IMR-90 (cell line): ENCODE results near the gene TACC2. TPM values are rescaled to one million over a fixed set of nuclear protein-coding genes. Genes with fewer than 3 reads are reported as not detected.

Source experiments
- ATAC-seq: fragments of 200-7000 bp; cut with Tn5 transposase; 2 replicates; pipeline ENCODE4 v1.9.1; 2020; ENCODE audit warnings: low read depth, mild to moderate bottlenecking, moderate library complexity
- BruUV-seq: library from RNA; stranded (reverse); fragments of 400-500 nt; replicated peaks from 2 replicates; lab custom pipeline; 2021; lab: Mats Ljungman, UMichigan
- CTCF ChIA-PET: fragments of 300-600 bp; formaldehyde crosslinking; extraction: SDS; loops from one replicate; lab custom pipeline; 2021; ENCODE audit warnings: antibody characterized with exemption; lab: Yijun Ruan, JAX
- POLR2A ChIA-PET: fragments of 300-600 bp; sonication (Branson Sonifier 250); formaldehyde crosslinking; loops from one replicate; lab custom pipeline; 2022; ENCODE audit warnings: antibody characterized with exemption; ENCODE audit not compliant: unreplicated experiment; lab: Charles Lee
- DNase-seq: peaks from one replicate; pipeline ENCODE4 v3.0.0; 2013
- H2AFZ ChIP-seq: replicated peaks from 2 replicates; pipeline ENCODE3; 2013; ENCODE audit warnings: low read length, mild to moderate bottlenecking; ENCODE audit not compliant: poor library complexity
- H2AK5ac ChIP-seq: 2 replicates; pipeline ENCODE4 v1.6.1; 2013; ENCODE audit warnings: low read depth, low read length, inconsistent platforms
- H2AK9ac ChIP-seq: replicated peaks from 2 replicates; pipeline ENCODE3; 2013; ENCODE audit warnings: mild to moderate bottlenecking, low read depth, low read length, moderate library complexity; ENCODE audit not compliant: poor library complexity
- H2BK120ac ChIP-seq: 2 replicates; pipeline ENCODE4 v1.6.1; 2013; ENCODE audit warnings: low read depth, low read length, inconsistent platforms
- H2BK15ac ChIP-seq: 3 replicates; pipeline ENCODE4 v1.6.1; 2013; ENCODE audit warnings: low read depth, low read length, inconsistent platforms
- H2BK20ac ChIP-seq: 2 replicates; pipeline ENCODE4 v1.6.1; 2013; ENCODE audit warnings: low read depth, mild to moderate bottlenecking, inconsistent platforms, low read length, moderate library complexity
- H2BK5ac ChIP-seq: 2 replicates; pipeline ENCODE4 v1.6.1; 2013; ENCODE audit warnings: mild to moderate bottlenecking, low read depth, low read length, inconsistent platforms; ENCODE audit not compliant: poor library complexity, severe bottlenecking
- H3K14ac ChIP-seq: replicated peaks from 2 replicates; pipeline ENCODE4 v1.6.1; 2013; ENCODE audit warnings: low read depth, low read length, inconsistent platforms
- H3K18ac ChIP-seq: 2 replicates; pipeline ENCODE4 v1.6.1; 2013; ENCODE audit warnings: low read depth, low read length, control low read depth
- H3K23ac ChIP-seq: 2 replicates; pipeline ENCODE4 v1.6.1; 2013; ENCODE audit warnings: low read depth, low read length, inconsistent platforms
- H3K27ac ChIP-seq: 2 replicates; pipeline ENCODE4 v1.5.1; 2013; ENCODE audit warnings: mild to moderate bottlenecking, control low read depth, low read length; ENCODE audit not compliant: insufficient read depth
- H3K27me3 ChIP-seq: 2 replicates; pipeline ENCODE4 v1.6.1; 2013; ENCODE audit warnings: low read length; ENCODE audit not compliant: control insufficient read depth, insufficient read depth
- H3K36me3 ChIP-seq: 2 replicates; pipeline ENCODE4 v1.6.1; 2013; ENCODE audit warnings: low read length, mixed read lengths; ENCODE audit not compliant: control insufficient read depth, insufficient read depth
- H3K4ac ChIP-seq: 2 replicates; pipeline ENCODE4 v1.6.1; 2013; ENCODE audit warnings: low read depth, low read length, inconsistent platforms
- H3K4me1 ChIP-seq: 2 replicates; pipeline ENCODE4 v1.6.1; 2013; ENCODE audit warnings: low read length, mixed read lengths; ENCODE audit not compliant: control insufficient read depth, insufficient read depth
- H3K4me2 ChIP-seq: 2 replicates; pipeline ENCODE4 v1.6.1; 2013; ENCODE audit warnings: low read depth, mild to moderate bottlenecking, control low read depth, low read length, moderate library complexity
- H3K4me3 ChIP-seq: 2 replicates; pipeline ENCODE4 v1.5.1; 2013; ENCODE audit warnings: low read depth, mild to moderate bottlenecking, control low read depth, low read length, moderate library complexity; ENCODE audit not compliant: insufficient read depth
- H3K56ac ChIP-seq: 2 replicates; pipeline ENCODE4 v1.6.1; 2013; ENCODE audit warnings: low read length, inconsistent platforms; ENCODE audit not compliant: insufficient read depth; ENCODE audit errors: extremely low read depth
- H3K79me1 ChIP-seq, 2 experiments: 2 replicates each; pipeline ENCODE4 v1.6.1; 2013; ENCODE audit warnings: low read length in 2 of 2, inconsistent platforms in 1 of 2, low read depth in 1 of 2
- H3K9ac ChIP-seq: 2 replicates; pipeline ENCODE4 v1.6.1; 2013; ENCODE audit warnings: low read depth, low read length, control low read depth
- H3K9me1 ChIP-seq: 2 replicates; pipeline ENCODE4 v1.6.1; 2013; ENCODE audit warnings: low read length, inconsistent platforms; ENCODE audit not compliant: insufficient read depth
- H3K9me3 ChIP-seq: 2 replicates; pipeline ENCODE4 v1.6.1; 2013; ENCODE audit warnings: low read length; ENCODE audit not compliant: control insufficient read depth, insufficient read depth
- H4K20me1 ChIP-seq: 2 replicates; pipeline ENCODE4 v1.6.1; 2013; ENCODE audit warnings: low read length, inconsistent platforms; ENCODE audit not compliant: insufficient read depth
- H4K5ac ChIP-seq: 2 replicates; pipeline ENCODE4 v1.6.1; 2013; ENCODE audit warnings: mild to moderate bottlenecking, low read depth, low read length, control low read depth
- H4K8ac ChIP-seq, 2 experiments: 2 replicates each; pipeline ENCODE4 v1.6.1; 2013; ENCODE audit warnings: low read depth in 2 of 2, low read length in 2 of 2, control low read depth in 1 of 2, inconsistent platforms in 1 of 2
- H4K91ac ChIP-seq: 2 replicates; pipeline ENCODE4 v1.6.1; 2013; ENCODE audit warnings: low read depth, low read length, inconsistent platforms; ENCODE audit not compliant: insufficient read depth
- BHLHE40 ChIP-seq: fragments of 150-350 bp; IDR thresholded peaks from 2 replicates; pipeline ENCODE4 v1.6.1; 2016; ENCODE audit warnings: mild to moderate bottlenecking, low read depth, low read length
- CHD1 ChIP-seq: IDR thresholded peaks from 2 replicates; pipeline ENCODE4 v1.6.1; 2012; ENCODE audit warnings: low read depth, low read length, improper control_type of control experiment
- ELK1 ChIP-seq: fragments of 150-350 bp; IDR thresholded peaks from 2 replicates; pipeline ENCODE4 v1.6.1; 2016; ENCODE audit warnings: low read depth, mild to moderate bottlenecking, low read length, moderate library complexity, borderline replicate concordance
- MXI1 ChIP-seq: IDR thresholded peaks from 2 replicates; pipeline ENCODE4 v1.6.1; 2012; ENCODE audit warnings: low read depth, mild to moderate bottlenecking, low read length, moderate library complexity, borderline replicate concordance
- WGBS, 2 experiments: methylation state at CpG; one replicate each; pipeline versions ENCODE4 v1.1.5 to v1.1.7; 2013; ENCODE audit warnings: missing lambda C conversion rate in 2 of 2; ENCODE audit not compliant: insufficient read length in 1 of 2; ENCODE audit errors: extremely low coverage in 2 of 2; 5-methylcytosine and 5-hydroxymethylcytosine counted together
- dilution Hi-C: fragments of 300-500 bp; cut with HindIII; formaldehyde crosslinking; loops from one replicate; pipeline ENCODE4 v1.14.3; 2018; ENCODE audit warnings: low sequenced_read_pairs; ENCODE audit not compliant: unreplicated experiment
- in situ Hi-C: fragments of 300-500 bp; cut with MboI; formaldehyde crosslinking; loops from 3 replicates; pipeline ENCODE4 v1.14.3; 2019; ENCODE audit warnings: low sequenced_read_pairs, inconsistent platforms, mixed read lengths
- intact Hi-C: fragments of 100-400 bp; cut with micrococcal nuclease; formaldehyde crosslinking; loops from 2 replicates; pipeline ENCODE4 v1.10.0; 2022
- polyA plus RNA-seq, 3 experiments: library from polyadenylated mRNA; depleted of rRNA; stranded (reverse); fragments of >200 nt; gene quantifications; 2 replicates each; pipeline ENCODE4 v1.2.3, GENCODE V29; 2012; ENCODE audit warnings: low replicate concordance in 1 of 3
- total RNA-seq: library from RNA; depleted of rRNA; stranded (reverse); fragments of >200 nt; gene quantifications from 2 replicates; pipeline ENCODE4 v1.2.3, GENCODE V29; 2012

TACC2 gene
- total and polyA plus RNA-seq, 2 of the 4 experiments (the other 2 are of a cell fraction): 2.9 to 15.4 TPM

GRCh38 chr10:122172361-122173008 lies 183.5 kb downstream of the TACC2 start:
- no peak for ATAC-seq
- Histone ChIP-seq H2AK9ac (no peak overlapping the region), H2BK20ac (no peak overlapping the region), H4K8ac (no peak overlapping the region), H4K5ac (no peak overlapping the region), H3K9me3 (no peaks in the 10 kb centered on the region), H2AFZ (no peak overlapping the region), H3K4me2 (no peak overlapping the region), H3K9me1 (0 out of 2 replicates have a peak, but pooled peaks cover 3% of the 10 kb centered on the region), H3K79me1 (peaks cover 19 to 57% of the 10 kb centered on the region in 2 experiments), H3K18ac (no peak overlapping the region), H4K91ac (no peak overlapping the region), H3K56ac (no peak overlapping the region), H2AK5ac (no peak overlapping the region), H2BK15ac (no peak overlapping the region), H2BK5ac (no peak overlapping the region), H4K20me1 (no peaks in the 10 kb centered on the region; the same call in 1 of the 2 replicates), H3K23ac (no peak overlapping the region), H3K4me3 (no peak overlapping the region), H3K4me1 (peaks cover 5% of the 10 kb centered on the region), H2BK120ac (no peak overlapping the region), H3K9ac (no peak overlapping the region), H3K36me3 (no peaks in the 10 kb centered on the region), H3K27ac (no peak overlapping the region), H3K27me3 (no peaks in the 10 kb centered on the region), H3K4ac (no peak overlapping the region), H3K14ac (no peak overlapping the region)
- intact Hi-C loops (no loop called here), in situ Hi-C loops (loop anchor here (25.0 kb wide), 1 partner anchor 690 kb away; no protein-coding TSS in a partner anchor), dilution Hi-C loops (no loop called here)
- ChIA-PET CTCF (interaction anchor here (1.8 kb wide), 1 partner anchor 10 kb away, joined by 4 read pairs; no protein-coding TSS in a partner anchor), POLR2A (no interaction called here)
- WGBS, 2 experiments: 84% methylated on average over 5 of the region's 12 CpGs; no CpG with 5 or more reads in 1 of the 2 experiments
- no peak for TF ChIP-seq BHLHE40
- no peak for TF ChIP-seq MXI1
- no peak for TF ChIP-seq ELK1
- TF ChIP-seq CHD1: no peak
- BruUV-seq: no TSS peak
- no peak for DNase-seq
